Epithelial cell of proximal tubule (primary cell): ENCODE results near the gene TM2D1. TPM values are rescaled to one million over a fixed set of nuclear protein-coding genes. Genes with fewer than 3 reads are reported as not detected.

Experiments used
- DNase-seq: peaks from one replicate; pipeline ENCODE4 v3.0.0-alpha.2; 2011; ENCODE audit warnings: low read depth
- H3K4me3 ChIP-seq: 2 replicates; pipeline ENCODE4 v1.5.1; 2011; ENCODE audit warnings: low read depth, mild to moderate bottlenecking, low read length
- total RNA-seq: library from RNA; depleted of rRNA; stranded (reverse); fragments of >200 nt; gene quantifications from 2 replicates; pipeline ENCODE4 v1.2.3, GENCODE V29; 2015
- TF ChIP-seq, protein P1 (sequence below): conservative IDR thresholded peaks from 2 replicates; pipeline ENCODE4 v1.5.1; 2012; ENCODE audit warnings: low read depth, mild to moderate bottlenecking, low read length

Gene TM2D1
- 43.3 and 59.5 TPM in 2 replicates for total RNA-seq

DNA sequence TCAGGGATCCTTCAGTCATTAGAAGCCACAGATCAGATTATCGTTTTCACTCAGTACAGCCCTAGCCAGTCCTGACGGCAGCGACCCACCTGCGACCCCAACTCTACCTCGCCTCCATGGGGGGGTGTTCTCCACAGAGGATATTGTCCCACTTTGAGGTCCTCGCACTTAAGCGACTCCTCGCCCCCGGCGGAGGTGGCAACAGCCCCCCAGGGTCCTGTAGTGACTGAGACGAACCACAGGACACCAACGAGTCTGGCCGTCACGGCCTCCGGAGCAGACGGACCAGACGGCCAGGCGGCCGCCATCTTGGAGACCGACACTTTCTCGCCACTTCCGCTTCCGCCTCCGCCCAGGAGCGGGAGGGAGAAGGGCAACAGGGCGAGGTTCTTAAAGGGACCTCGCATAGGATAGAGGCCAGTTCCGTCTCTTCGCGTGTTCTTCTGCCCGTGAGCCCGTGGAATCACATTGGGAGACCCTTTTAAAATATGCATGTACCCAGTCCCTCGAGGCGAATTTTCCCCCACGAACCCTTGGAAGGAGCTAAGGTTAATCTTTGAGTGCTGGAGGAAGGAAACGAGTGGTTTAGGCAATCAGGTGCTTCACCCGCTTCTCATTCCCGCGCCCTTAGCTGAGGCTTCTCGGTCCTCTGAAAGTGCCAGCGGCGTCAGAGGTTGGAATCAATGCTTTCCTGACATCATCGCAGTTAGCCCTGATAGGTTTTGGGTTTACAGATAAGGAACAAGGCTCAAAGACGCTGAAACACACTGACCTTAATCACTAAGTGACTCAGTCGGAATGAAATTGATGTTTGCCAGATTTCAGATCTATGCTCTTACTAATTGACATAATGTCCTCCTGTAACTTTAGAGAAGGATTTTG is at the start of gene TM2D1:
Gene TM2D1 (minus strand): TSS at position 329 of the 882 bp plus-strand sequence. CDS start 21 bp downstream, at position 308.
- peak within 1 kb of the TSS; percentile 98 for H3K4me3 ChIP-seq
- DNase-seq: no peak
- TF ChIP-seq, protein P1, sequence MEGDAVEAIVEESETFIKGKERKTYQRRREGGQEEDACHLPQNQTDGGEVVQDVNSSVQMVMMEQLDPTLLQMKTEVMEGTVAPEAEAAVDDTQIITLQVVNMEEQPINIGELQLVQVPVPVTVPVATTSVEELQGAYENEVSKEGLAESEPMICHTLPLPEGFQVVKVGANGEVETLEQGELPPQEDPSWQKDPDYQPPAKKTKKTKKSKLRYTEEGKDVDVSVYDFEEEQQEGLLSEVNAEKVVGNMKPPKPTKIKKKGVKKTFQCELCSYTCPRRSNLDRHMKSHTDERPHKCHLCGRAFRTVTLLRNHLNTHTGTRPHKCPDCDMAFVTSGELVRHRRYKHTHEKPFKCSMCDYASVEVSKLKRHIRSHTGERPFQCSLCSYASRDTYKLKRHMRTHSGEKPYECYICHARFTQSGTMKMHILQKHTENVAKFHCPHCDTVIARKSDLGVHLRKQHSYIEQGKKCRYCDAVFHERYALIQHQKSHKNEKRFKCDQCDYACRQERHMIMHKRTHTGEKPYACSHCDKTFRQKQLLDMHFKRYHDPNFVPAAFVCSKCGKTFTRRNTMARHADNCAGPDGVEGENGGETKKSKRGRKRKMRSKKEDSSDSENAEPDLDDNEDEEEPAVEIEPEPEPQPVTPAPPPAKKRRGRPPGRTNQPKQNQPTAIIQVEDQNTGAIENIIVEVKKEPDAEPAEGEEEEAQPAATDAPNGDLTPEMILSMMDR: no peak

DNA sequence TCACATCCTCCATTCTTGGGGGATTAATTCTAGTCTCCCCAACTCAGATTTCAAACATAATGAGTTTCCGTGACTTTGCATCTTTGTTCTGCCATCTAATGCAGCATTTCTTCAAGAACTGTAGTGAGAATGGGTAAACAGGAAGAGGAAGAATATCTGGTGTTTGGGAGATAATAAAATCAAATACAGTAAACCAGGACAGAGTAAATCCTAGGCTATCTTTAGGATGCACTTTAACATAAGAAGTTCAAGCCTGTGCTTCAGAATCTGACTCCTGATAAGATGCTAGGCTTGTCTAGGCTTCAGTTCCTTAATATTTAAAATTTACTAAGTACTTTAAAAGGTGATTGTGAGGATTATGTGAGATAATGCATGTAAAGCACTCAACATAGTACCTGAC is 45.2 kb upstream of the TM2D1 start:
- TF ChIP-seq, protein P1: no peak
- no peak for DNase-seq
- H3K4me3 ChIP-seq: no peak overlapping the region

DNA sequence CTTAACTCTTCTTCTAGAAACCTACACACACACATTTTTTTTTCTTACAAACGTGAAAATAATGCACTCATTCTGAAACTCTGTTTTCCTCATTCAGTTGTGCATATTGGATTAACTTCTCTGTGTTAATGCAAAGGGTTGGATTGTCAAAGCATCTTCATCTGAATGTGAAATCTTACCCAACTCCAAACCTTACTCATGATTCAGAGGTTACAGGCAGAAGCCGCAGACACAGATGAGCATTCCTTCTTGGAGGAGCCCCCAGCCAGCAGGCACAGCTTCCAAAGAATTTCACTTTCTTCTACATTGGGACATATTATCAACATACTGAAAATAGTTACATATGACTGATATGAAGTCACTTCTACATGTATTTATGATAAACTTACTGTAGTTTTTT is 33.0 kb upstream of the TM2D1 start:
- H3K4me3 ChIP-seq: no peak overlapping the region
- TF ChIP-seq, protein P1: no peak
- no peak for DNase-seq

DNA sequence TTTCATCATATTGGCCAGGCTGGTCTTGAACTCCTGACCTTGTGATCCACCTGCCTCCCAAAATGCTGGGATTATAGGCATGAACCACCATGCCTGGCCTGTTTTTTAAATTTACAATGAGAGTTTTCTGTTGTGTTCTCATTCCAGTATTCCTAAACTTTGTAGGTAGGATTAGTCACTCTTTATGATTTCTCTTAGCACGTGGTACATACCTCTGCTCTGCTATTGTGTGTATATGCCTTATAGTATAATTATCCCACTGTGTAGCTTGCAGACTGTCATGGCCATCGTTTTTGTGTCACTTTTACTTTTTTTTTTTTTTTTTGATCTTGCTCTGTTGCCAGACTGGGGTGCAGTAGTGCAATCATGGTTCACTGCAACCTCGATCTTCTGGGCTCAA is 31.8 kb upstream of the TM2D1 start:
- no peak overlapping the region for H3K4me3 ChIP-seq
- TF ChIP-seq, protein P1: no peak
- no peak for DNase-seq

DNA sequence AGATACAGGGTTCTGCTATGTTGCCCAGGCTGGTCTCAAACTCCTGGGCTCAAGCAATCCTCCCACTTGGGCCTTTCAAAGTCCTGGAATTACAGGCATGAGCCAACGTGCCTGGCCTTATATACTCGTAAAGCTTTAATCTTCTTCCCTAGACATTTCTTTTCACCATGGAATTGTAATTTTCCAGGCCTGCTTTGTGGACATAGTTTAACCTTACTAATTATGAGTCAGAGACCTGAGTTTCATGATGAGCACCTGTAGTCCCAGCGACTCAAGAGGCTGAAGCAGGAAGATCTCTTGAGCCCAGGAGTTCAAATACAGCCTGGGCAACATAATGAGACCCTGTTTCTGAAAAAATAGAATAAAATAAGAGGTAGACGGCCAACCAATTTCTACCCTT is 29.6 kb upstream of the TM2D1 start:
- no peak overlapping the region for H3K4me3 ChIP-seq
- no peak for DNase-seq
- TF ChIP-seq, protein P1: no peak

DNA sequence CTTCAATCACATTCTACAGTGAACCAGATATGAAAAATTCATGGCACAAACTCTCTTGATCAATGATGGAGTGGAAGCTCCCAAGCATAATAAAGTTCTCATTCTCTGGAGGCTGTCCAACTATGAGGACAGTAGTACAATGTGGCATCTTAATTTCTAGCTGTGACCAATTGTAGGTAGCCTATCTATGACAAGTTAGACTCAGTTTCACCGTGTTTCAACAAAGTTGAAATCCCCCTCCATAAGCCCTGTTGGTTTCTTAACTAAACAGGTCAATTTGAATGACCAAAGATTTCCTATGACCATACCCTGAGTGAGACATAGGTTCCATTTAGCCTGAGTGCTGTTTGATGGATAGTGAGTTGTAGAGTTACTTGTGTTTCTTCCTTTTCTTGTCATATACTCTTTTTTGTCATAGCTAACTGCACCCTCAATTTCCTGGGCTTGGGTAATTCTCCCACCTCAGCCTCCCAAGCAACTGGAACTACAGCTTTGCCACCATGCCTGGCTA is 29.1 kb upstream of the TM2D1 start:
- H3K4me3 ChIP-seq: no peak overlapping the region
- no peak for DNase-seq
- TF ChIP-seq, protein P1: no peak
